ENCODE data around the gene MYT1.

DNA sequence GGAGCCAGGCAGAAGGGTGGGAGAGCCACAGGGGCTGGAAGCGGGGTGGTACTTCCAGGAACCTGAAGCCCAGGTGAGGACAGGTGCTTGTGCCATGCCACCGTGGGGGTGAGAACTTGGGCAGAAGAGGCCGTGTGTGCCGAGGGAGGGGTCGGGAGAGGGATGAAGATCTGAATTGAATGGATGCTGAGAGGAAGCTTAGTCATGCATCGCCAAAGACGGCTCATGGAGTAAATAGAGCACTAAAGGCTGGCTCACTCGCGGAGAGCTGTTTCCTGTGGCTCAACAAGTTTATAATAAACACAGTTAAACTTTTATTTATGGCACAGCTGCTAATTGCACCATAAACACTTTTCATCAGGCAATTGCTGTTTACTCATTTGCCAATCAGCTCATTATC is 21.7 kb upstream of the MYT1 start:
- TF ChIP-seq CTCF (IDR thresholded peaks at IDR 0.05) (no peak), POLR2A (IDR thresholded peaks at IDR 0.05) (no peak)
